Osteocyte (in vitro differentiated cells): Measurements from ENCODE around the gene CMIP. TPM values are rescaled to one million over a fixed set of nuclear protein-coding genes. Genes with fewer than 3 reads are reported as not detected.
A peak's percentile ranks its signal among the peaks of the same experiment; 100 is the strongest.

Source experiments
- DNase-seq: peaks from one replicate; pipeline ENCODE4 v3.0.0; 2021; ENCODE audit warnings: mixed read lengths; ENCODE audit not compliant: unreplicated experiment; ENCODE audit errors: extremely low spot score
- H3K27ac Mint-ChIP-seq: one replicate; pipeline ENCODE4 v1.8.0; 2021; ENCODE audit warnings: mild to moderate bottlenecking, mixed read lengths; ENCODE audit not compliant: unreplicated experiment
- H3K27me3 Mint-ChIP-seq: one replicate; pipeline ENCODE4 v1.8.0; 2021; ENCODE audit warnings: mixed read lengths; ENCODE audit not compliant: unreplicated experiment
- H3K36me3 Mint-ChIP-seq: one replicate; pipeline ENCODE4 v1.8.0; 2021; ENCODE audit warnings: mixed read lengths; ENCODE audit not compliant: unreplicated experiment
- H3K4me1 Mint-ChIP-seq: one replicate; pipeline ENCODE4 v1.8.0; 2021; ENCODE audit warnings: mixed read lengths; ENCODE audit not compliant: unreplicated experiment
- H3K4me3 Mint-ChIP-seq: one replicate; pipeline ENCODE4 v1.8.0; 2021; ENCODE audit warnings: mild to moderate bottlenecking, moderate library complexity, mixed read lengths; ENCODE audit not compliant: unreplicated experiment
- H3K9me3 Mint-ChIP-seq: one replicate; pipeline ENCODE4 v1.8.0; 2021; ENCODE audit warnings: mixed read lengths; ENCODE audit not compliant: unreplicated experiment
- CTCF ChIP-seq: fragments of 200-600 bp; sonication (generic); IDR thresholded peaks from 2 replicates; pipeline ENCODE4 v1.5.0; 2021; ENCODE audit warnings: antibody characterized with exemption, mild to moderate bottlenecking, moderate library complexity
- total RNA-seq: library from RNA; stranded (reverse); gene quantifications from 2 replicates; pipeline ENCODE4 v1.2.1, GENCODE V29; 2021

Gene CMIP
- total RNA-seq, 1 donor from 2014 or later: 38.0 TPM

- H3K4me3 Mint-ChIP-seq: no peak overlapping the region
- no peak for TF ChIP-seq CTCF
- H3K27ac Mint-ChIP-seq: no peak overlapping the region
- H3K27me3 Mint-ChIP-seq: no peaks in the 10 kb centered on the region
- H3K4me1 Mint-ChIP-seq: peaks cover 51% of the 10 kb centered on the region
- DNase-seq: no peak
- no peaks in the 10 kb centered on the region for H3K36me3 Mint-ChIP-seq
- no peaks in the 10 kb centered on the region for H3K9me3 Mint-ChIP-seq
Observed at GRCh38 chr16:81530814-81531213, 86.2 kb downstream of the CMIP start.

GRCh38 chr16:81531419-81531821 is 86.8 kb downstream of the CMIP start:
- Mint-ChIP-seq H3K4me1 (peaks cover 45% of the 10 kb centered on the region), H3K27me3 (no peaks in the 10 kb centered on the region), H3K27ac (no peak overlapping the region), H3K36me3 (no peaks in the 10 kb centered on the region), H3K9me3 (no peaks in the 10 kb centered on the region), H3K4me3 (no peak overlapping the region)
- DNase-seq: no peak
- no peak for TF ChIP-seq CTCF

DNA sequence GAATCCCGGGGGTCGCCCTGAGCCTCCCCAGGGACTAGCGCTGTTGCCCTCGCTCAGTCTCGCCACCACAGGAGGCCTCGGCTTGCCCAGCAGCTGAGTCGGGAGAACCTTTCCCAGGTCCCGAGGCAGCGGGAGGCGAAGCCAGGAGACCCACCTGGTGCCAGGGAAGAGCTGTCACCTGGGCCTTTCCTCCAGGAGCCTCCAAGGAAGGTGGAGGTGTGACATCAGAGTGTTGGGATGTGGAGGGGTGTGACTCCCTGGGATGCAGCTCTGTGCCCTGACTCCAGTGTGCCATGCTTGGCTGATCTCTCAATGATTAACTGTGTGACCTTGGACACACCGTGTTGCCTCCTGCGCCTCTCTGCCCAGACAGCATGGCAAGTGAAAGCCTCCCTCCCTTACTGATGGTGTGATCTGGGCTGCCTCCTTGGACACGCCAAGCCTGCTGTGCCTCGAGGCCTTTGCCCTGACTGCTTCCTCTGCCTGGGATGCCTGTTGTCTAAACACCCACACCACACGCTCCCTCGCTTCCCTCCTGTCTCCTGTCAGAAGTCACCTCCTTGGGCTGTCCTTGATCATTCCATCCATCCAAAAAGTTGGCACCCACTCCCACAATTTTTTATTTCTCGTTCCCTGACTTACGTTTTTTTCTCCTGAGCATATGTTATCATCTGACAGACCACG is 88.0 kb downstream of the CMIP start:
- H3K27me3 Mint-ChIP-seq: no peaks in the 10 kb centered on the region
- peak overlapping the region; percentile 69 for H3K27ac Mint-ChIP-seq
- H3K4me3 Mint-ChIP-seq: no peak overlapping the region
- no peaks in the 10 kb centered on the region for H3K36me3 Mint-ChIP-seq
- DNase-seq: no peak
- H3K4me1 Mint-ChIP-seq: peaks cover 39% of the 10 kb centered on the region
- H3K9me3 Mint-ChIP-seq: no peaks in the 10 kb centered on the region
- TF ChIP-seq CTCF: no peak

- H3K27me3 Mint-ChIP-seq: no peaks in the 10 kb centered on the region
- no peaks in the 10 kb centered on the region for H3K36me3 Mint-ChIP-seq
- H3K27ac Mint-ChIP-seq: peak overlapping the region; percentile 69
- no peak for TF ChIP-seq CTCF
- no peaks in the 10 kb centered on the region for H3K9me3 Mint-ChIP-seq
- H3K4me1 Mint-ChIP-seq: peaks cover 40% of the 10 kb centered on the region
- no peak overlapping the region for H3K4me3 Mint-ChIP-seq
- DNase-seq: no peak
Observed at GRCh38 chr16:81533175-81533507, 88.5 kb downstream of the CMIP start.

GRCh38 chr16:81535679-81536360 is 91.2 kb downstream of the CMIP start:
- no peaks in the 10 kb centered on the region for H3K27me3 Mint-ChIP-seq
- TF ChIP-seq CTCF: no peak
- no peak overlapping the region for H3K4me3 Mint-ChIP-seq
- DNase-seq: no peak
- H3K27ac Mint-ChIP-seq: no peak overlapping the region
- H3K9me3 Mint-ChIP-seq: no peaks in the 10 kb centered on the region
- H3K4me1 Mint-ChIP-seq: peaks cover 60% of the 10 kb centered on the region
- no peaks in the 10 kb centered on the region for H3K36me3 Mint-ChIP-seq
